Body of pancreas (tissue), 4 donors: ENCODE measurements around the gene OR8G5.

Experiments
- CTCF ChIP-seq, 7 experiments: fragments of 450-650 bp in 4 of 7; fragments of 200-600 bp in 3 of 7; sonication (generic) in 3 of 7; IDR thresholded peaks; one replicate each; pipeline ENCODE4 v1.5.1; 2016 to 2019; ENCODE audit warnings: antibody characterized with exemption in 7 of 7
- POLR2A ChIP-seq, 3 donors: fragments of 450-650 bp; IDR thresholded peaks; one replicate each; pipeline ENCODE4 v1.6.1; 2016; ENCODE audit warnings: antibody characterized with exemption in 3 of 3, mild to moderate bottlenecking in 2 of 3

- no peak for TF ChIP-seq CTCF (IDR thresholded peaks at IDR 0.05)
- no peak for TF ChIP-seq POLR2A (IDR thresholded peaks at IDR 0.05)
These were observed 22.8 kb upstream of the OR8G5 start for GRCh38 chr11:124233376-124233775.
